Hematopoietic multipotent progenitor cell treated with erythropoietin and hydrocortisone succinate and interleukin-3 and kit ligand, for 6 days (in vitro differentiated cells): ENCODE results near the gene TCHHL1.
"Not testable (repeated sequence)": the region's sequence is repeated elsewhere in the genome, so short reads cannot be mapped to it uniquely, and the experiment has no call there.

Source experiments
- DNase-seq: peaks from one replicate; pipeline ENCODE4 v3.0.0-alpha.2; 2015

Gene TCHHL1

GRCh38 chr1:152084853-152085252 is 4.0 kb downstream of the TCHHL1 start:
- DNase-seq = peak; percentile 41

DNA sequence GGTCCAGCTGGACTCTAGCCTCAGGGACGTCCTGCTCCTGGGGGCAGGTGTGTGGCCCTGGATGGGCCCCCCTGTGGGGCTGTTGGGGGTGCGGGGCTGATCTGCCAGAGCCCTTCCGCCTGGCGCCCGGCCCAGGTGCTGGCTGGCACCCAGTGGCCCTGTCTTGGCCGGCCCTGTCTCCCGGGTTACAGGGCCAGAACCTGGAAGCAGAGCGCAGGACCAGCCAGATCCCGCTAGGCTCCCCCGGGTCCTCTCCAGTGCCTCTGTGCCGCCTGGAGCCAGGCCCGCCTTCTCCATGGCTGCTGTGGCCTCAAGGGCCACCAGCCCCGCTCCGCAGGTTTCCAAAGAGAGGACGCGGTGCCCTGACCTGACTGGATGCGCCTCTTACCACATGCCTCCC is 7.8 kb downstream of the TCHHL1 start:
- DNase-seq = not testable (repeated sequence)

- not testable (repeated sequence) for DNase-seq
Observed at GRCh38 chr1:152080494-152080893, 8.4 kb downstream of the TCHHL1 start.

DNA sequence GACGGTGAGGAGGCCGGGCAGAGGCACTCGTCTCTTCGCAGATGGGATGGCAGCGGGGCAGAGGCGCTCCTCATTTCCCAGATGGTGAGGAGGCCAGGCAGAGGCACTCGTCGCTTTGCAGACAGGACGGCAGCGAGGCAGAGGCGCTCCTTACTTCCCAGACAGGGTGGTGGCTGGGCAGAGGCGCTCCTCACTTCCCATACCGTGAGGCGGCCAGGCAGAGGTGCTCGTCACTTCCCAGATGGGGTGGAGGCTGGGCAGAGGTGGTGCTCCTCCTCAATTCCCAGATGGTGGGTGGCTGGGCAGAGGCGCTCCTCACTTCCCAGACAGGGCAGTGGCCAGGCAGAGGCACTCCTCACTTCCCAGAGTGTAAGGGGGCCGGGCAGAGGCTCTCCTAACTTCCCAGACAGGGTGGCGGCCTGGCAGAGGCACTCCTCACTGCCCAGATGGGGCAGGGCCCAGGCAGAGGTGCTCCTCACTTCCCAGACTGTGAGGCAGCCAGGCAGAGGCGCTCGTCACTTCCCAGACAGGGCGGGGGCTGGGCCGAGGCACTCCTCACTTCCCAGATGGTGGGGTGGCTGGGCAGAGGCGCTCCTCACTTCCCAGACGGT is 9.9 kb downstream of the TCHHL1 start:
- DNase-seq = no peak

GRCh38 chr1:152072311-152072710 is 16.6 kb downstream of the TCHHL1 start:
- no peak for DNase-seq

DNA sequence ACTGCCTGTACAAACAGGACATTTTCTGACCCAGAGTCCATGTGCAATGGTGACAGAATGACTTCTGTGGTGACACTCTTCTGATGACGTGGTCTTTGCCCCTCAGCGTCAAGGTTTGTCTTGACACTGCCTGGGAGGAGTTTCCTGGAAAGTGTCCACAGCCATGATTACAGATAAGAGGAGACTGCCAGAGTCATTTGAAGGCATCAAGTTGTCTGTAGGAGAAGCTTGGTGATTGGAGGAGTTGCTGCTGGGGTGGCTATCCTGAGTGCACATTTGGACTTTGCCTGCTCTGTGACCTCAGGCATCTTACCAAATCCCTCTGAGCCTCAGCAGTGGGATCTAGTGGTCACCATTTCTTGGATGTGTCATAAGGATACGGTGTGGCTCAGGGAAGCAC is 17.7 kb downstream of the TCHHL1 start:
- peak; percentile 72 for DNase-seq

DNA sequence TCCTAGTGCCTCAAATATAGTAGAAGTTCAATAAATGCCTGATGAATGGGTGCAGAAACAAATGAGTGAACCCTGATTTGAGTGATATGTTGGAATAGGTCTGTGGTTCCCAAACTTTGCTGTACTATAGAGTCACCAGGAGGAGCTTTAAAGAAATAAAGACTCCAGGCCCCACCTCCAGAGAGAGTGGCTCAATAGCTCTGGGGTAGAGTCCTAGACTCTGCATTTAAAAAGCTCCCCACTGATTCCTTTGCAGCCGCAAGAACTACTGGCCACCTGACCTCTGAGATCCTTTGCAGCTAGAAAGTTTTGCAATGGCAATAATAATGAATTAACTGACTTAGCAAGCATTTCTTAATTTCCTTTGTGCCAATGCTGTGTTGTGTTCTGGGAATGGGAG is 20.9 kb downstream of the TCHHL1 start:
- DNase-seq = no peak

GRCh38 chr1:152067150-152067549 is 21.7 kb downstream of the TCHHL1 start:
- no peak for DNase-seq

GRCh38 chr1:152061952-152062351 is 26.9 kb downstream of the TCHHL1 start:
- DNase-seq = no peak

DNA sequence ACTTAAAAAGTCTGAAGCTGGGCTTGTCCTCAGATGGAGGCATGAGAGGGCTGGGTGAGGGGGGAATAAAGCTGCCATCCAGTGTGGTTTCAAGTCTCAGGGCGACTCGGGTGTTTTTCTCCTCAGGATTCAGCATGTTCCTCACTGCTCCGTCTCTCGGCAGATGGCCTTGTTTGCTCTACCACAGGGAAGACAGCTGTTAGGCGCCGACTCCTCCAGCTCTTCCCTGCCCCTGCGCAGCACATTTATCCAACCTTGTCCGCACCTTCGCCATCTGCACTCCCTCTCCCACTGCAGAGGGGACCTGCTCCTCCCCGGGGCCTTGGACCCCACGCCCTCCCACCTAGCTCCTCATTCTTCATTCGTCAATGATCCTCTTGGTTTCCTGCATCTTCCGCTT is 35.5 kb downstream of the TCHHL1 start:
- DNase-seq = no peak

GRCh38 chr1:152052606-152053005 is 36.3 kb downstream of the TCHHL1 start:
- DNase-seq = peak; percentile 92

- peak; percentile 42 for DNase-seq
Observed at GRCh38 chr1:152050886-152051675, 37.8 kb downstream of the TCHHL1 start.

DNA sequence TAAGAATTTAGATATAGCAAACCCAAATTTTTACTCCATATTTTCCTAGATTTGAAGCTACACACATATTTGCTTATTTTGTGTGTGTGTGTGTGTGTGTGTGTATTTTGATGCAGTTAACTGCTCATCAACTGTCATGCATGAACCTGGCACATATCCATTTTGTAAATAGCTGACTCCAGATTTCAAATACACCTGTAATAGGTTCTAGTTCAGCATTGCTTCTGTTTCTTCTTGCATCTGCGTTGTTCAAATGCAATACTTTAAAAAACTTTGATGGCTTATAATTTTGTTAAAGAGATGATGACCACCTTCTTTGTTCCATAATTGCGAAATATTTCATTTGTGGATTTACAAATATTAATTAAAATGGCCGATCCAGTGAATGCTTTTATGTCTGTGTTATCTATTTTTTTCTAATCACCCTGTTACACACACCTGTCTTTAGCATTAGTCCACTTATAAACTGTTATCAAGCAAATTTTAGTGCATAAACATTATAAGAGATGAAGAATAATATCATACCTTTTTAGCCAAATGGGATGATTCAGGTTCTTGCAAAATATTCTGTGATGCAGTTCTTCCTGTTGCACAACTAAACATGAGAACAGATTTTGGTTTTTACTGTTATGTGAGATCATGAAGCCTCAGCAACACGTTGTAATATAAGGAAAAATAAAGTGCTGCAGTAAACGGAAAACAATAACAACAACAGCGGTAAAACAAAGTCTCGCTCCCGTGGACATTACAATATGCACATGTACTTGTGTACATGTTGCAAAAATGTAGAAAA is 39.4 kb downstream of the TCHHL1 start:
- peak; percentile 40 for DNase-seq

GRCh38 chr1:152048416-152049009 is 40.4 kb downstream of the TCHHL1 start:
- peak; percentile 94 for DNase-seq

GRCh38 chr1:152047730-152048415 is 41.0 kb downstream of the TCHHL1 start:
- peak; percentile 99 for DNase-seq

GRCh38 chr1:152047413-152047729 is 41.5 kb downstream of the TCHHL1 start:
- DNase-seq = peak; percentile 50

- no peak for DNase-seq
Observed at GRCh38 chr1:152044386-152044785, 44.5 kb downstream of the TCHHL1 start.

GRCh38 chr1:152043870-152044269 is 45.0 kb downstream of the TCHHL1 start:
- no peak for DNase-seq

DNA sequence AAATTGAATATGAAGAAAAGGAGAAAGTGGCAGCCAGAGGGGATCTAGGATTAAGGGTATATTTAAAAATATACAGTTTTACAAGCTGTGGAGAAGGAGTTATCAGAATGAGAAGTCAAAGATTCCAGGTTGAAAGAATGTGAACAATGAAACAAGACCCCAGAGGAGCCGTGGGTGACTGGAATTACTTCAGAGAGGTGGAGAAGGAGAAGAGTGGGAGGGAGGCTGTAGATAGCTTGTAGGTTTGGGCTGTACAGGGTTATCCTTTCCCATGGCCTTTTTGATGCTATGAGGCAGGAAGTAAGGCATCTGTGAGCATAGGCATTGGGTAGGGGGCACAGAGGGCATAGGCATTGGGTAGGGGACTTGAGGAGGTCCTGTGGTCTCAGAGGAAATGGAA is 46.8 kb downstream of the TCHHL1 start:
- no peak for DNase-seq

- no peak for DNase-seq
Observed at GRCh38 chr1:152039886-152040285, 49.0 kb downstream of the TCHHL1 start.

- no peak for DNase-seq
Observed at GRCh38 chr1:152039461-152039860, 49.4 kb downstream of the TCHHL1 start.

DNA sequence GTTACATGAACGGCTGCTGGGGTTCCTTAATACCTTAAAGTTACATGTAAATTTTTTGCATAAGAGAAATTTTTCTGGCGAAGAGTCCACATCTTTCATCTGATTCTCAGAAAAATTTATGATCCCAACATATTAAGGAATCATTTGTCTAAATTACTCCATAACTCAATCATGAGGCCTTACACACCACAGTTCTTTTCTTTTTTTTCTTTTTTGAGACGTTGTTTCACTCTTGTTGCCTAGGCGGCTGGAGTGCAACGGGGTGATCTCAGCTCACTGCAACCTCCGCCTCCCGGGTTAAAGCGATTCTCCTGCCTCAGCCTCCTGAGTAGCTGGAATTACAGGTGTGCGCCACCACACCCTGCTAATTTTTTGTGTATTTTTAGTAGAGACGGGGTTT is 50.0 kb downstream of the TCHHL1 start:
- no peak for DNase-seq
